ENCODE results near the gene PRRX2. TPM values are rescaled to one million over a fixed set of nuclear protein-coding genes. Genes with fewer than 3 reads are reported as not detected.

PRRX2 gene
- total and polyA plus RNA-seq, 2 of the 4 experiments (the other 2 are of a cell fraction): 12.7 to 35.5 TPM

DNA sequence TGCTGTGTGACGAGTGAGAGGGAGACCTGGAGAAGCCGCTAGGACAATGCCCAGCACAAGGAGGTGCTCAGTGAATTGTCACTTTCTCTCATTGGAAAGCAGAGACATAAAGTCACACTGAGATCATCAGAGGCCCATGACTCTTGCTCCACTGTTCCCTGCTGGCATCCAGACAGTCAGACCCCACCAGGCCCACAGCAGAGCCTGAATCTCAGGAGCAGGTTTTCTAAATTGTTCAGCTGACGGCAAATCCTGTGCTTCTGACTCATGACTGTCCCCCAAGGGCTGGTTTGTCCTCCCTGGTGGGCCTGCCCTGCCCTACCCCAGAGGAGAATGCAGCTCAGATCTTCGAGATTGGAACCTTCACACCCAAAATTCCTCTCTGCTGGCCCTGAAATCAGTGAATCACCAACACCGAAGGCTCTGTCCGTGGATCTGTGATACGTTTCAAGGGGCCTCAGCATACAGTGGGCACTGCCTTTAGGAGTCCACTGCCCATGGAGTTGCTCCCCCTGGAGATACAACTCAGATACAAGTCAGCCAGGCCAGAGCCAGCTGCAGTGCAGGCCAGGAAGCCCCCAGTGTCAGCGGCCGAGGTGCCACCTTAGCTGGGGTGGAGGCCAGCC lies 84.7 kb downstream of the PRRX2 start:
- Histone ChIP-seq H3K4me1 (ENCODE audit: control insufficient read depth, insufficient read depth, low read length) (peaks cover 17% of the 10 kb centered on the region), H3K79me1 (ENCODE audit: low read depth in 1 of 2, low read length in 2 of 2) (peaks cover 0 to 3% of the 10 kb centered on the region in 2 experiments; a peak in 2 of 4 replicates), H3K9me1 (ENCODE audit: insufficient read depth, low read length) (no peaks in the 10 kb centered on the region; the same call in none of the 2 replicates), H2AK9ac (replicated peaks; ENCODE audit: low read depth, low read length, poor library complexity) (no peak overlapping the region), H2AK5ac (ENCODE audit: low read depth, low read length) (peak overlapping the region; percentile 48), H4K8ac (ENCODE audit: low read depth in 2 of 2, low read length in 2 of 2) (peak overlapping the region in 1 of 2 experiments; percentile 10; a peak in 2 of 4 replicates), H2BK15ac (ENCODE audit: low read depth, low read length) (no peak overlapping the region), H4K20me1 (ENCODE audit: insufficient read depth, low read length) (0 out of 2 replicates have a peak, but pooled peaks cover 3% of the 10 kb centered on the region), H4K91ac (ENCODE audit: insufficient read depth, low read depth, low read length) (peak overlapping the region; percentile 12; the same call in 1 of the 2 replicates), H3K36me3 (ENCODE audit: control insufficient read depth, insufficient read depth, low read length) (peaks cover 8% of the 10 kb centered on the region), H3K9ac (ENCODE audit: low read depth, low read length) (no peak overlapping the region), H3K18ac (ENCODE audit: low read depth, low read length) (no peak overlapping the region; the same call in 1 of the 2 replicates), H2BK5ac (ENCODE audit: low read depth, low read length, poor library complexity, severe bottlenecking) (no peak overlapping the region), H3K9me3 (ENCODE audit: control insufficient read depth, insufficient read depth, low read length) (no peaks in the 10 kb centered on the region), H3K4me3 (ENCODE audit: insufficient read depth, low read depth, low read length) (no peak overlapping the region), H4K5ac (ENCODE audit: low read depth, low read length) (no peak overlapping the region), H3K27ac (ENCODE audit: insufficient read depth, low read length) (no peak overlapping the region), H2AFZ (replicated peaks; ENCODE audit: low read length, poor library complexity) (no peak overlapping the region), H2BK120ac (ENCODE audit: low read depth, low read length) (peak overlapping the region; percentile 11; the same call in 1 of the 2 replicates), H3K4ac (ENCODE audit: low read depth, low read length) (peak overlapping the region; percentile 29; the same call in 1 of the 2 replicates), H3K14ac (replicated peaks; ENCODE audit: low read depth, low read length) (0 out of 2 replicates have a peak overlapping the region, but pooled peaks have one; percentile 2), H3K56ac (ENCODE audit: extremely low read depth, insufficient read depth, low read length) (no peak overlapping the region), H3K23ac (ENCODE audit: low read depth, low read length) (0 out of 2 replicates have a peak overlapping the region, but pooled peaks have one; percentile 2), H3K4me2 (ENCODE audit: low read depth, low read length) (no peak overlapping the region), H3K27me3 (ENCODE audit: control insufficient read depth, insufficient read depth, low read length) (0 out of 2 replicates have a peak, but pooled peaks cover under 1% of the 10 kb centered on the region), H2BK20ac (ENCODE audit: low read depth, low read length) (peak overlapping the region; percentile 27; the same call in 1 of the 2 replicates)
- intact Hi-C loops (cut with micrococcal nuclease) (no loop called here), dilution Hi-C loops (cut with HindIII; ENCODE audit: low sequenced_read_pairs, unreplicated experiment) (no loop called here), in situ Hi-C loops (cut with MboI; ENCODE audit: low sequenced_read_pairs) (no loop called here)
- BruUV-seq (replicated peaks): no TSS peak
- 93% methylated on average over 6 of the region's 9 CpGs; no CpG with 5 or more reads in 1 of the 2 experiments for WGBS, 2 experiments (ENCODE audit: extremely low coverage in 2 of 2, insufficient read length in 1 of 2)
- ATAC-seq (ENCODE audit: low read depth) (no peak), DNase-seq (no peak)
- CTCF ChIA-PET: interaction anchor here (1.0 kb wide), 1 partner anchor 13 kb away, joined by 3 read pairs; no protein-coding TSS in a partner anchor
- POLR2A ChIA-PET (ENCODE audit: unreplicated experiment): no interaction called here
- TF ChIP-seq RFX5 (IDR thresholded peaks at IDR 0.05; ENCODE audit: low read depth, low read length) (no peak), CEBPB (IDR thresholded peaks at IDR 0.05; ENCODE audit: low read depth, low read length) (no peak), RCOR1 (IDR thresholded peaks at IDR 0.05; ENCODE audit: insufficient replicate concordance, low read length) (no peak), CHD1 (IDR thresholded peaks at IDR 0.05; ENCODE audit: low read depth, low read length) (no peak), MXI1 (IDR thresholded peaks at IDR 0.05; ENCODE audit: borderline replicate concordance, low read depth, low read length) (no peak), FOS (IDR thresholded peaks at IDR 0.05; ENCODE audit: low read depth, low read length) (no peak), MAFK (IDR thresholded peaks at IDR 0.05; ENCODE audit: low read depth, low read length) (no peak), MAZ (IDR thresholded peaks at IDR 0.05; ENCODE audit: borderline replicate concordance, low read depth, low read length) (no peak), SMC3 (IDR thresholded peaks at IDR 0.05; ENCODE audit: low read depth, low read length) (no peak), BHLHE40 (IDR thresholded peaks at IDR 0.05; ENCODE audit: low read depth, low read length) (no peak), RAD21 (IDR thresholded peaks at IDR 0.05; ENCODE audit: low read length) (no peak), NFE2L2 (IDR thresholded peaks at IDR 0.05; ENCODE audit: low read depth, low read length) (no peak)
- TF ChIP-seq, protein P1, sequence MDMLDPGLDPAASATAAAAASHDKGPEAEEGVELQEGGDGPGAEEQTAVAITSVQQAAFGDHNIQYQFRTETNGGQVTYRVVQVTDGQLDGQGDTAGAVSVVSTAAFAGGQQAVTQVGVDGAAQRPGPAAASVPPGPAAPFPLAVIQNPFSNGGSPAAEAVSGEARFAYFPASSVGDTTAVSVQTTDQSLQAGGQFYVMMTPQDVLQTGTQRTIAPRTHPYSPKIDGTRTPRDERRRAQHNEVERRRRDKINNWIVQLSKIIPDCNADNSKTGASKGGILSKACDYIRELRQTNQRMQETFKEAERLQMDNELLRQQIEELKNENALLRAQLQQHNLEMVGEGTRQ (IDR thresholded peaks at IDR 0.05; ENCODE audit: low read depth, low read length): no peak
- TF ChIP-seq, protein P2, sequence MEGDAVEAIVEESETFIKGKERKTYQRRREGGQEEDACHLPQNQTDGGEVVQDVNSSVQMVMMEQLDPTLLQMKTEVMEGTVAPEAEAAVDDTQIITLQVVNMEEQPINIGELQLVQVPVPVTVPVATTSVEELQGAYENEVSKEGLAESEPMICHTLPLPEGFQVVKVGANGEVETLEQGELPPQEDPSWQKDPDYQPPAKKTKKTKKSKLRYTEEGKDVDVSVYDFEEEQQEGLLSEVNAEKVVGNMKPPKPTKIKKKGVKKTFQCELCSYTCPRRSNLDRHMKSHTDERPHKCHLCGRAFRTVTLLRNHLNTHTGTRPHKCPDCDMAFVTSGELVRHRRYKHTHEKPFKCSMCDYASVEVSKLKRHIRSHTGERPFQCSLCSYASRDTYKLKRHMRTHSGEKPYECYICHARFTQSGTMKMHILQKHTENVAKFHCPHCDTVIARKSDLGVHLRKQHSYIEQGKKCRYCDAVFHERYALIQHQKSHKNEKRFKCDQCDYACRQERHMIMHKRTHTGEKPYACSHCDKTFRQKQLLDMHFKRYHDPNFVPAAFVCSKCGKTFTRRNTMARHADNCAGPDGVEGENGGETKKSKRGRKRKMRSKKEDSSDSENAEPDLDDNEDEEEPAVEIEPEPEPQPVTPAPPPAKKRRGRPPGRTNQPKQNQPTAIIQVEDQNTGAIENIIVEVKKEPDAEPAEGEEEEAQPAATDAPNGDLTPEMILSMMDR (conservative IDR thresholded peaks at IDR 0.05; ENCODE audit: low read depth, low read length): no peak

Data from IMR-90 (cell line).